ENCODE data around the gene FAM20B. TPM values are rescaled to one million over a fixed set of nuclear protein-coding genes. Genes with fewer than 3 reads are reported as not detected.

The FAM20B gene
- total and polyA plus RNA-seq, 9 donors, result 19.0 to 62.0 (median 49.1) TPM

GRCh38 chr1:179042087-179042486, 16.4 kb downstream of the FAM20B start:
- peaks cover 6% of the 10 kb centered on the region for H3K4me1 ChIP-seq (ENCODE audit: insufficient read depth)
- WGBS, 3 donors, result 86 to 94% (median 93%) methylated on average over 8 of the region's 8 CpGs
- no peaks in the 10 kb centered on the region for H3K36me3 ChIP-seq
- H3K27me3 ChIP-seq, result no peaks in the 10 kb centered on the region
- intact Hi-C loops (cut with DNase I), result no loop called here
- TF ChIP-seq POLR2A (IDR thresholded peaks at IDR 0.05), result no peak
- DNase-seq, result no peak
- H3K9me3 ChIP-seq, result no peaks in the 10 kb centered on the region
- no peak overlapping the region for H3K4me3 ChIP-seq
- no peak overlapping the region for H3K27ac ChIP-seq

GRCh38 chr1:179042700-179043099, 17.0 kb downstream of the FAM20B start:
- Histone ChIP-seq H3K27me3 (no peaks in the 10 kb centered on the region), H3K27ac (no peak overlapping the region), H3K4me1 (ENCODE audit: insufficient read depth) (peaks cover 6% of the 10 kb centered on the region), H3K4me3 (no peak overlapping the region), H3K9me3 (no peaks in the 10 kb centered on the region), H3K36me3 (no peaks in the 10 kb centered on the region)
- no peak for DNase-seq
- 97 to 100% (median 97%) methylated on average over 5 of the region's 5 CpGs for WGBS, 3 donors
- intact Hi-C loops (cut with DNase I), result no loop called here
- TF ChIP-seq POLR2A (IDR thresholded peaks at IDR 0.05) (no peak), EP300 (IDR thresholded peaks at IDR 0.05) (no peak)
- TF ChIP-seq, protein P1, sequence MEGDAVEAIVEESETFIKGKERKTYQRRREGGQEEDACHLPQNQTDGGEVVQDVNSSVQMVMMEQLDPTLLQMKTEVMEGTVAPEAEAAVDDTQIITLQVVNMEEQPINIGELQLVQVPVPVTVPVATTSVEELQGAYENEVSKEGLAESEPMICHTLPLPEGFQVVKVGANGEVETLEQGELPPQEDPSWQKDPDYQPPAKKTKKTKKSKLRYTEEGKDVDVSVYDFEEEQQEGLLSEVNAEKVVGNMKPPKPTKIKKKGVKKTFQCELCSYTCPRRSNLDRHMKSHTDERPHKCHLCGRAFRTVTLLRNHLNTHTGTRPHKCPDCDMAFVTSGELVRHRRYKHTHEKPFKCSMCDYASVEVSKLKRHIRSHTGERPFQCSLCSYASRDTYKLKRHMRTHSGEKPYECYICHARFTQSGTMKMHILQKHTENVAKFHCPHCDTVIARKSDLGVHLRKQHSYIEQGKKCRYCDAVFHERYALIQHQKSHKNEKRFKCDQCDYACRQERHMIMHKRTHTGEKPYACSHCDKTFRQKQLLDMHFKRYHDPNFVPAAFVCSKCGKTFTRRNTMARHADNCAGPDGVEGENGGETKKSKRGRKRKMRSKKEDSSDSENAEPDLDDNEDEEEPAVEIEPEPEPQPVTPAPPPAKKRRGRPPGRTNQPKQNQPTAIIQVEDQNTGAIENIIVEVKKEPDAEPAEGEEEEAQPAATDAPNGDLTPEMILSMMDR (IDR thresholded peaks at IDR 0.05), result no peak

DNA sequence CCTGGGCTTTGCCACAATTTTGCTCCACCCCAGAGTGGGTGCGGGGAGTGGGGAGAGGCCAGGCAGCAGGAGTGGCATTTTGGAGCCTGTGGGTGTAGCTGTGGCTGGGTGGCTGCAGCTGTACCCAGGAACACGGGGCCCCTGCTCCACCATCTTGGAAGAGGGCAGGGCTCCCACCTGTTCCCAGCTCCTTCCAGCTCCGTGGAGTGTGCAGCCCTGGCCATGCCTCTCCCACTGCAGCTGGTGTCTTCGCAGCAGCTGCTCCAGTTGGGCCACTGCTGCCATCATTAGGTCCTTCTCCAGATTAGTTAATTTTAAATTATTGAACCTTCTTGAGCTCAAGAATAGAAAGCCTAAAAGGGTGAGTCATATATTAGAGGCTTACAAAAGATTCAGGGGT, 17.6 kb downstream of the FAM20B start:
- H3K9me3 ChIP-seq, result no peaks in the 10 kb centered on the region
- 87 to 94% (median 92%) methylated on average over 4 of the region's 4 CpGs for WGBS, 3 donors
- H3K27ac ChIP-seq, result no peak overlapping the region
- no peak for DNase-seq
- no peaks in the 10 kb centered on the region for H3K27me3 ChIP-seq
- TF ChIP-seq POLR2A (IDR thresholded peaks at IDR 0.05), result no peak
- TF ChIP-seq, protein P1 (IDR thresholded peaks at IDR 0.05), result no peak
- no peak for TF ChIP-seq EP300 (IDR thresholded peaks at IDR 0.05)
- H3K36me3 ChIP-seq, result no peaks in the 10 kb centered on the region
- no peak overlapping the region for H3K4me3 ChIP-seq
- intact Hi-C loops (cut with DNase I), result no loop called here
- peaks cover 2% of the 10 kb centered on the region for H3K4me1 ChIP-seq (ENCODE audit: insufficient read depth)

DNA sequence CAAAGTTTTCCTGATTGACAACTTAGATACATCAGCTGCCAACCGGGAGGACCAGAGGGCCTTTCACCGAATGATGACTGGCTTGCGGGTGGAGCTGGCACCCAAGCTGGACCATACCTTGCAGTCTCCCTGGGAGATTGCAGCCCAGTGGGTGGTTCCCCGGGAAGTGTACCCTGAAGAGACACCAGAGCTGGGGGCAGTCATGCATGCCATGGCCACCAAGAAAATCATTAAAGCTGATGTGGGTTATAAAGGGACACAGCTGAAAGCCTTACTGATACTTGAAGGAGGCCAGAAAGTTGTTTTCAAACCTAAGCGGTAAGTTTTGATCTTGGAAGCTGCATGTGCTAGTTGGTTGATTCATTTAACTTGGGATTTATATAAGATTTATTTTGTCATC, 18.2 kb downstream of the FAM20B start:
- DNase-seq, result no peak
- Histone ChIP-seq H3K9me3 (no peaks in the 10 kb centered on the region), H3K27me3 (no peaks in the 10 kb centered on the region), H3K27ac (no peak overlapping the region), H3K4me3 (no peak overlapping the region), H3K36me3 (no peaks in the 10 kb centered on the region), H3K4me1 (ENCODE audit: insufficient read depth) (peaks cover 2% of the 10 kb centered on the region)
- TF ChIP-seq, protein P1 (IDR thresholded peaks at IDR 0.05), result no peak
- intact Hi-C loops (cut with DNase I), result no loop called here
- 95 to 99% (median 98%) methylated on average over 5 of the region's 5 CpGs for WGBS, 3 donors

- no peak for DNase-seq
Measured at GRCh38 chr1:179046808-179047635, 21.3 kb downstream of the FAM20B start.

More at GRCh38 chr1:179046808-179047635, 21.3 kb downstream of the FAM20B start:
- Histone ChIP-seq H3K4me3 (no peak overlapping the region), H3K4me1 (ENCODE audit: insufficient read depth) (no peaks in the 10 kb centered on the region), H3K27ac (no peak overlapping the region), H3K27me3 (no peaks in the 10 kb centered on the region), H3K36me3 (no peaks in the 10 kb centered on the region), H3K9me3 (no peaks in the 10 kb centered on the region)
- intact Hi-C loops (cut with DNase I), result loop anchor here in 1 of 4 donors (5.0 kb wide), 1 partner anchor 1640 kb away; no protein-coding TSS in a partner anchor
- WGBS, 3 donors, result 75 to 78% (median 77%) methylated on average over 14 of the region's 14 CpGs
- no peak for TF ChIP-seq POLR2A (IDR thresholded peaks at IDR 0.05)
